Renal pelvis (tissue), 4 donors: ENCODE data around the gene CTTN. TPM values are rescaled to one million over a fixed set of nuclear protein-coding genes. Genes with fewer than 3 reads are reported as not detected.

ENCODE experiments used
- DNase-seq: peaks from one replicate; pipeline ENCODE4 v3.0.0-alpha.2; 2013
- polyA plus RNA-seq, 3 donors: library from polyadenylated mRNA; unstranded; fragments of 120-200 nt; gene quantifications; one replicate each; pipeline ENCODE4 v1.2.1, GENCODE V29; 2013; ENCODE audit not compliant: insufficient read length in 3 of 3

Gene CTTN
- polyA plus RNA-seq, 3 donors = 166 to 234 (median 223) TPM

DNA sequence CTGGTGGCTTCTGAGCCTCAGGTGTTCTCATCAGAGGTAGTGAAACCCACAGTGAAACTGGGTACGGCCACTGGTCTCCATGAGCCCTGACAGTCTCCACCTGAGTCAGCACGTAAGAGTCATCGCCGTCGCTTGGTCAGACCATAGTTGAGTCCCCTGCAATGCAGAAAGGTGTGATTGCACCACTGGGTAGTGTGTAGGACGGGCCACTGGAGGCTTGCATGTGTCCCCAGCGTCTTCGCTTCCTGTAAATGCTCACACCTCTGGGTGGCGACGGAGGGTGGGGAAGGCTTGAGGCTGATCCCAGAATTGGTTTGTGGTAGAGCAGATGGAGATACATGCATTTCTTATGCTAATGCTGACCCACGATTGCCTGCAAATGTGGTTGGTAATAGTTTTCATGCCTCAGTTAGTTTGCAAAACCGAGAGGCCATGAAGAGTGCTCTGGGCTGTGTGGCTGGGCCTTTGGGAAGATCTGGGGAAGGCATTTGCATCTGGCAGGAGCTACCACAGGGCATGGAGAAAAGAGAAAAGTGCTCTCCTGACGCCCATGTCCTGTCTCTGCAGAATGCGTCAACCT, 26.5 kb downstream of the CTTN start:
- no peak for DNase-seq

DNA sequence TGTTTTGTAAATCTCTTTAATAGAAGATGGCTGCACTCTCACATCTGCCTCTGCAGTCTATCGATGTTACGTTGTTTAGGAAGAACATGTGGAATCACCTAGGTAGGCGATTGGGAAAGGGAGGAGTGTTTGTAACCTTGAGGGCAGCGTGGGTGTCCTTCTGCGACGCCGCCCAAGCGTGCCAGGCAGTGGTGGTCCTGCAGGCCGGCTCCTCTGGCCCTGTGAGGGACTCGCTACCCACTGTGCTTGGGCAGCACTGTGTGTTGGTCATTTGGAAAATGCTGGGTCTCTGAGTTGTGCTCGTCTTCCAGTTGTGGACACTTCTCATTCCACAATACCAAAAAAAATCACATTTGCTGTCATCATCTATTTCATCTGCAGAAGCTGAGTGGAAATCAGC, 29.1 kb downstream of the CTTN start:
- DNase-seq = no peak

DNA sequence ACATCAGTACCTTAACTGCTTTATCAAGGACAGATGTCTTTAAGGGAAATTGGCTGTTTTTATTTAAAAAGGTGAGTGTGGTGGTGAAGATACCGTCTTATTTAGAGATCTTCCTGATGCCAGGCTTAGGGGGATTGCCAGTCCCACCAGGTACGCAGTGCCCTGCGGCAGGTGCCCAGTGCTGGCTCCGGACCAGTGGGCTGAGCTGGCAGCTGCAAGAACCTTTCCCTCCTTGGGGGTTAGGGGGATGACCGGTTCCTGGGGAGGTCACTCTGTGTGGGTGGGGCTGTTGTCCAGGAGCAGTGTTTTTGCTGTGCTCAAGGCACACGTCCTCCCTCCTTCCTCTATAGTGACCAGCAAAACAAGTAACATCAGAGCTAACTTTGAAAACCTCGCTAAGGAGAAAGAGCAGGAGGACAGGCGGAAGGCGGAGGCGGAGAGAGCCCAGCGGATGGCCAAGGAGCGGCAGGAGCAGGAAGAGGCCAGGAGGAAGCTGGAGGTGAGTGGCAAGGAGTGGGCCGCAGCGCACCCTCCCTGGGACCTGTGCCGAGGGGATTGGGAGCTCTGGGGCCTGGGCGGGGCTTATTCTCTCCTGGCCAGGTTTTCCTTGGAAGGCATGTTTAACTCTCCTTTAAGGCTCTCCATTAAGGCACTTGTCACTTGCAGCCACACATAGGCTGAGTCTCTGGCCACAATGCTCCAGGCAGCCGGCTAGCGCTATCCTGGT, 30.5 kb downstream of the CTTN start:
- no peak for DNase-seq

DNA sequence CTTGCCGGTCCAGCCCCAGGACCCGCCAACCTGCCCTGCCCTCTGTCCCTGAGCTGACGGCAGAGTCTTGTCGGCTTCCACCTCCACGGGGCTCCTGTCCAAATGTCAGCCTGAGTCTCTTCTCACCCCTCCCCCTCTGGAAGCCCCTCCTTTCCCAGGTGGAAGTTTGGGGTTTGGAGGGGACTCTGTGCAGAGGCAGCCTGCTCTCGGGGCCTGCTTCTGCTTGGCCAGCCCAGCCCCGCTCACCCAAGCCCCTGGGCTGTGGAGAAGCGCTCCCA, 31.0 kb downstream of the CTTN start:
- DNase-seq = no peak

DNA sequence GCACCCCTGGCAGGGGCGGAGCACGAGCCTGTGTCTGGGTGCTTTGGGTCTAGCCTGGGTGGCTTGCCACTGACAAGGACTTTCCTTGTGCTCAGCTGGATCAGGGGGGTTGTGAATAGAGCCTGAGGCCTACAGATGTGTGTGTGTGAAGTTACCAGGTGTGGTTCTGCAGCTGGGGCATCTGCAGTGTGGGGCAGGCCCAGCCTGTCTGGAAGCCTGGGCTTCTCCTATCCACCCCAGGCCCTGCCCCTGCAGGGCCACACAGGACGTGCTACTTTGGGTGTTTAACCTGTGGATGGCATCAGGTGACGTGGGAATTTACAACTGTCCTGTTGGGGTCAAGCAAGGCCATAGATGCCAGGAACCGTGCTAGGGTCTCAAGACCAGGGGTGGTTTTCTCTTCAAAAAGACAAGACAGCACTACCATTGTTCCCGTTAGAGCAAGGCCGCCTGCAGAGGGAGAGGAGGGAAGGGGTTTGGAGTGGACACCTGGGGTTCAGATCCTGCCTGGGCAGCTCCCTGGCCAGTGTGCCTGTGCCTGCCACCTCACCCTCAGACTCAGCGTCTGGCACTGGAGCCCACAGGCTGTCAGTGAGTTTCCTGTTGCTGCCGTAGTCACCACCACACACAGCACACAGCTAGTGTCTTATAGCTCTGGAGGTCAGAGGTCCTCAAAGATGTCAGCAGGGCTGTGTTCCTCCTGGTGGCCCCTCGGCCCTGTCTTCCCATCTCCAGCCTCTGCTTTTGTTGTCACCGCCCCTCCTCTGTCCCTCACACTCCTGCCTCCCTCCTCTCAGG, 31.6 kb downstream of the CTTN start:
- DNase-seq = no peak

DNA sequence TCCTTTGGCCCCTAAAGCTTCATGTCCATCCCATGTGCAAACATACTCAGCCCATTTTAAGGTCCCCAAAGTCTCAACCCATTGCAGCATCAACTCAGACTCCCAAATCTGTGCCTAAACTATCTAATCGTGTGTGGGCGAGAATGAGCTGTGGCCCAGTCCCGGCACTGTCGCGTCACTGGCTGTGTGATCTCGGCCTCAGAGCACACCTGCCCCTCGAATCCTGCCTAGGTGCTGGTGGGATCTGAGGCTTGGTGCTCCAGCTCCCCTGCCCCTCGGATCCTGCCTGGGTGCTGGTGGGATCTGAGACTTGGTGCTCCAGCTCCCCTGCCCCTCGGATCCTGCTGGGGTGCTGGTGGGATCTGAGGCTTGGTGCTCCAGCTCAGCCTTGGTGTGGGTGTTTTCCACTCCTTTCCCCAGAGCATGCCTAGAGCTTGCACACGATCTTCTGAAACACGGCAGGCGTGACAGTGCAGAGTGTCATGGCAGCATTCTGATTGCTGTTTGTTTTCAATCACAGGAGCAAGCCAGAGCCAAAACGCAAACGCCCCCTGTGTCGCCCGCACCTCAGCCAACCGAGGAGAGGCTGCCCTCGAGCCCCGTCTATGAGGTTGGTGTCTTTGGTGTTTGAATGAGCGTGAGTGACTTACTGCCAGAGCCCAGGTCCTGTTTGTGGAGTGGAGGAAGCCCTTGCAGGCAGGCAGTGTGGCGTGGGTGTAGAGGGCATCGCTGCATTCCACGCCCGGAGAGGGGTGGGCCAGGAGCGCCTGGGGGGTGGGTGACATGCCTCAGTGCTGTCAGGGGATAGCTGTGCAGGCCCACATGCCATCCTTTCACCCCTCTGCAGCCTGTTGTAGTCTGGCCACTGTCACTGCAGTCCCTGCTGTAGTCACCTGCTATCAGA, 32.6 kb downstream of the CTTN start:
- no peak for DNase-seq

DNA sequence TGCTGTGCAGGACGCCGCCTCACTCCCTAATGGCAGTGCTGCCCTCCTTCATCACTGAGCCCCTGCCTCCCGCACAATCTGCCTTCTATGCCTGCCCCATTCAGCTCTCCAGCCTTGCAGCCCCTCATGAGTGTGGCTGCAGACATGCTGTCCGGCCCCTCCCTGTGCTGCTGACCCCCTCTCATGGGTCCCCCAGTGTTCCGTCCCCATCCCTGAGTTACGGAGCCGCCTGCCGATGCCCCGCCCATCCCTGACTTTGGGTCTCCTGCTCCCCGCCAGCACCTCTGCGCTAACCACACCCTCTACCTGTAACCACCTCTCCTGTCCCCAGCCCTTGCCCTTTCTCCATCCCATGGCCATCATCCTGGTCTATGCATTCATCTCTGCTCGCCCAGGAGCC, 33.3 kb downstream of the CTTN start:
- no peak for DNase-seq

DNA sequence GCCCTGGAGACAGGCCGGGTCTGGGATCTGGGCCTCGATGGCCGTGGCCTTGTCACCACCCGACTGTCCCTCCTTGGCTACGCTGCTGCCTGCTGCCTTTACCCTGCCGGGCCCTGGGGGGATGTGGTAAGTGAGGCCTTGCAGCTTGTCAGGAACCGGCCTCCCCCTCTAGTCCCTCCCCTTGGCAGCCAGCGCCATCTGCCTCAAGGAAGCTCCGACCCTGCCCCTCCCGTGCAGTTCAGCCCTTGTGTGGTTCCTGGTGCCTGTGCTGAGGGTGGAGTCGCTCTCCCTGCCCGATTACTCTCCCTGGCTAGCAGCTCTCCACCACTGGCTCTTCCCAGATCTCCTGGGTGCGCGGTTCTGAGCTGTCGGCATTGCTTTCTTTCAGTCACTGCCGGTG, 33.7 kb downstream of the CTTN start:
- no peak for DNase-seq

DNA sequence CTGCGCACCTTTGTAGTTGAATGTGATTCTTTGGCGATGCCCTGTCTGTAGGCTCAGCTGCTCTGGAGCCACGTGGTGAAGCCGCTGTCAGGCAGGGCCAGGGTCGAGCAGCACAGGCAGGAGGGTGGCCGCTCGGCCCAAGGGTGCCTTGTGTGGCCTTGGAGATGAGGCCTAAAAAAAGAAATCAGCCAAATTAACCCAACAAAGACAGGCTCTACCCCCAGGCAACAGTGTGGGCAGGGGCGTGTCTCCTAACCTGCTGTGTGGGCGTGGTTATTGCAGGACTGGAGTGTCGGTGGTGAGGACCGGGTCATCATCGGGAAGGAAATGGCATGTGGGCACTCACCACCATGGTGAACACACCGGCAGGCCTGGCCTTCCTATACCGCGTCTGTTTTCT, 34.3 kb downstream of the CTTN start:
- no peak for DNase-seq

DNA sequence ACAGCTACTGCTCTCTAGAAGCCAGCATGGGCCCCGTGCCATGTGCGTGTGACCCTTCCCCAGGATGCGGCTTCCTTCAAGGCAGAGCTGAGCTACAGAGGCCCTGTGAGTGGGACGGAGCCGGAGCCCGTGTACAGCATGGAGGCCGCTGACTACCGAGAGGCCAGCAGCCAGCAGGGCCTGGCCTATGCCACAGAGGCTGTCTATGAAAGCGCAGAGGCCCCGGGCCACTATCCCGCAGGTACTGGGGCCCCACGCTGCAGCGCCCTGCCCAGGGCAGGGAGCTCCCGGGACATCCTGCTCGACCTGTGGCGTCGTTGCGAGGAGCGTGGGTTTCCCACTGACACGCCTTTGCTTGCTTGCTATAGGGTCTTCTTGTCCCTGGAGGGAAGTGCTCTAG, 34.7 kb downstream of the CTTN start:
- DNase-seq = no peak

DNA sequence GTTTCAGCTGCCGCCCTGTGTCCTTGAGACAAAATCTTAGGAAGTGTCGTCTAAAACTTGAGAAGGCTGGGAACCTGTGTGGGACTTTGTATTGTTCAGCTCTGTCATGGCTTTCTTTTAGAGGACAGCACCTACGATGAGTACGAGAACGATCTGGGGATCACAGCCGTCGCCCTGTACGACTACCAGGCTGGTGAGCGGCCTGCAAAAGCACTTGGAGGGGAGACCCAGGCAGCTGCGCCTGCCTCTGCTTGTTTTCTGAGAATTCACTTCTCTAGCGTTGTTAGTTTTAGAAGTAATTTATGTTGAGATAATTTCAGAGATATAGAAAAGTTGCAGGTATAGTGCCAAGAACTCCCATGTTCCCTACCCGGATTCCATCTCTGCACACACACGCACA, 35.2 kb downstream of the CTTN start:
- DNase-seq = no peak

DNA sequence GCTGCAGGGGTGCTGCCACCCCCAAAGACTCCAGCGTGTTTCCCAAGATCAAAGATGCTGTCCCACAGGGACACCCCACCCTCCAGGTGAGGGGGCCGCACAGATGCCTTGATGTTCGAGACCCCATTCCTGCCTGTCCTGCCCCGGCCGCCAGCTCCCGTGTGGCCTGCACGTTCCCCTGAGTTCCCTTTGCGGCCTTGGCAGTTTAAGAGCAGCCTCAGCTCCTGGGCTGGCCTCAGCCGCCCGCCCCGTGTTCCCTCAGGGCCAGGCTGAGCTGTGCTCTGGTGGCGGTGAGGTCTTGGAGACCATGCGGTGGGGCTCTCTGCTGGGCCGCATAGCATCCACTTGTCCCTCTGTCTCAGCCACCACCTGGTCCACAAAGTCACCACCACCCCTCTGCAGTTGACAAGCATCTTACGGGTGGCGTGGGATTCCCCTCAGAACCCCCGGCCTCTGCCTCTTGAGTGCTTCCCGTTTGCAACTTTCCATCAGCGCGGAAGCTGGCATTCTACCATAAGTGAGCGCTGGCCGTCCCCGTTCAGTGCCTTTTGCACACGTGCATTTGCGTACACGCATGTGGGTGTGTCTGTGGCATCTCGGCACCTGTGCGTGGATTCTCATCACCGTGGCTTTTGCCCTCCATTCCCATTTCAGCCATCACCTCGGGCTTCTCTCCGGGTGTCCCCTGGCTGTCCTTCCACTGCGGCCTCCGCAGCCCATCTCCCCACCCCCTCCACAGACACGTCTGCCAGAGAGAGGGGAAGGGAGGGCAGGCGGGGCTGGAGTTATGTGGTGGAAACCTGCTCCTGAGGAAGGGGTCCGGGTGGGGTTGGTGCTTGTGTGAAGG, 35.9 kb downstream of the CTTN start:
- no peak for DNase-seq

DNA sequence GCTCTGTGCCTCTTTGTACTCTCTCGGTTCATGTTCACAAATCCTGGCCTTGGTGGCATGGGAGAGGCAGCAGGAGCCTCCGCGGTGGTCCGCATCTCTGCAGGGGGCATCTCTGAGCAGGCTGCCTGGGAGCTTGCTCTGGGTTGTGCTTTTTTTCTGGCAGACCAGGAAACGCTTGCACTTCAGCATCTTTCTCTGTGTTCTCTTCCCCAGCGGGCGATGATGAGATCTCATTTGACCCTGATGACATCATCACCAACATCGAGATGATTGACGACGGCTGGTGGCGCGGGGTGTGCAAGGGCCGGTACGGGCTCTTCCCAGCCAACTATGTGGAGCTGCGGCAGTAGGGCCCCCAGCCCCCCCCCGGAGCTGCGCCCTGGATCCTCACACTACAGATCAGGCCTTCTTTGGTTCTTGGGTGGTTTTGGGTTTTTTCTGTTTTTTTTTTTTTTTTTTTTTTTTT, 36.5 kb downstream of the CTTN start:
- no peak for DNase-seq

DNA sequence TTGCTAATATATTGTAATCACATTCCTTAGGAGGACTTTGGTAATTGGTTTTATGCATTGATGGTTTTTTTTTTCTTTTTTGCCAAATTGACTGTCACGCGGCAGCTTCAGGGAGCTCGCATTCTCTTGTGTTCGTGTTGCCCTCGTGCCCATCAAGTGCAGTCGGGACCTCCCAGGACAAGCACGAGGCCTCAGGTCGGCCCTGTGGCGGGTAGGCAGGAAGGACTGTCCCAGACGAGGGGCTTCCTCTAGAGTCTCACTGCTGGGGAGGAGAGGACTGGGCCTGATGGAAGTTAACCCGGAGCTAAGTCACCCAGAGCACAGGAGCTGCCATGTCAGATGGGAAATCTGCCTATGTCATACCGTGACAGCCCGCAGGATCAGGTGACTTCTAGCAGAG, 37.0 kb downstream of the CTTN start:
- DNase-seq = no peak

DNA sequence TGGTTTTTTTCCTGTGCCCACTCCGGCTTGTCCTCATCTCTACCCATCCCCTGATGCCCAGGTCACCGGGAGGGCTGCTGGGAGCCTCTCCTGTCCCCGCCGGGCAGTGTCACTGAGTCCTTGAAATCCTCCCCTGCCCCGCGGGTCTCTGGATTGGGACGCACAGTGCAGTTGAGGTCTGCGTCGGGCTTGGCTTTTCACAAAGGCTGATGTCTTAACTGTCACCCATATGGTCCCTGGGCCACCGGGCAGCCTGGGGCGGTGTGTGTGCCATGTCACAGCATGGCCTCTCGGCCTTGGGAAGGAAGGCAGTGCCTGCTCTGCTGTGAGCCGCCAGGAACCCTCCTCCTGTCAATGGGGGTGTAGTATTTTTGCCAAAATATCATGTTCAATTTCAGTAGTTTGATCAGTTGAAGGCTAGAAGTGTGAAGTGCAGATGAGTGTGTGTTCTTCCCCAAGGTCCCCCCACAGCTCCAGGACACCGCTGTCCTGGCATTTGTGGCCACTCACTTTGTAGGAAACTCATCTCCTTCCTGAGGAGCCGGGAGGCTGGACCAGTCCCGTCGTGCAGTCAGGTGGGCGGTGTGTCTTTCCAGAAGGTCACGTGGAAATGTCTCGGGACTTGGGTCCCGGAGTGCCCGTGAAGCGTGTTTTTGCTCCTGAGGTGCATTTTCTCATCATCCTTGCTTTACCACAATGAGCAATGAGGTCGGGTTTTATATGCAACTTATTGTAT, 37.6 kb downstream of the CTTN start:
- no peak for DNase-seq

DNA sequence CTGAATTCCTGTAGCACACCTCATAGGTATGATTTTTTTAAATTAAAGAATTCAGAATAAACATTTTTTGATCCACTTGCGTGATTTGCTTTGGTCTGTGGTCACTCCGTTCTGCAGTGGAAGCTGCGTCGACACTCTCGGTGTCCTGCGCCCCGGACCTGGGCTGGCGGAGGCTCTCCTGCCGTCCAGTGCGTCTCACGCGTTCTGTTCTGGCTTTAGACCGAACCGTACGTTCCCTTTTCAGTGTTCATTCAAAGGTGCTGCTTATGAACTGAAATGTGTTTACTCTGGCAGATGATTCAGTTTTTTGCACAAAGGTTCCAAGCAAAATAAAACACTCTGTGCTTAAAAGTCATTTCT, 38.2 kb downstream of the CTTN start:
- no peak for DNase-seq

DNA sequence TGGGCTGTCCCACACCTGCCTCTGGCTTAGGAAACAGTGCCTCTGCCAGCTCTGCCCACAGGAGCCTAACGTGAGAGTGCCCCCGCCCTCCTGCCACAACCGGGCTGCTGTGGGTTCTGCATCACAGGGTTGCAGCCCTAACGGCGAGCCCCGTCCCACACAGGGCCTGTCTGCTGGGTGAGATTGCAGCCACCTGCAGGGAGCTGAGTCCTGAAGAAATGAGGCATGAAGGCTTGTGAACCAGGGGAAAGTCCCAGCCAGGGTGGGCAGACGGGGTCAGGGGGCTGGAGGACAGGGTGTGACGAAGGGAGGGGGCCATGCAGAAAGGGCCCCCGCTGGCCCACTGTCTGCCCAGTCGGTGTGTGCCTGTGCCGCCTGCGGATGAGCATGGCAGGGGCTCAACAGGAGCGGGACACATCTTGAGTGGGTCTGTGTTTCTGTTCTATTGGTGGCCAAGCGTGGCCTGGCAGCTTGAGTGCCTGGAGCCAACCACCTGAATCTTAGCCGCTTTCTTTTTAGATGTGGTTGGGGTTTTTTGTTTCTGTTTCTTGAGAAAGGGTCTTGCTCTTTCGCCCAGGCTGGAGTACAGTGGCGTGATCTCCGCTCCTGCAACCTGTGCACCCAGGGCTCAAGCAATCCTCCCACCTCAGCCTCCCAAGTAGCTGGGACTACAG, 38.9 kb downstream of the CTTN start:
- no peak for DNase-seq

DNA sequence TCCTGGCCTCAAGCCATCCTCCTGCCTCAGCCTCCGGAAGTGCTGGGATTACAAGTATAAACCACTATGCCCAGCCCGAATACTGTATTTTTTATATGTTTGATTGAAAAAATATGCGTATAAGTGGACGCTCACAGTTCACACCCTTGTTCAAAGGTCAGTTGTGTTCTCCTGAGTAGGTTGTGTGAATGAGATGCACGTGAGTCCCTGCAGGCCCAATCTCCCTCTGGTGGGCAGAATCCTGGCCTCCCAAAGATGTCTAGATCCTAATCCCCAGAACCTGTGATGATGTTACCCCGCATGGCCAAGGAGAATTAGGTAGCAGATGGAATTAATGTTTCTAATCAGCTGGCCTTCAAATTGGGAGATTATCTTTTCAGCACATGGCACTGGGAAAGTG, 41.9 kb downstream of the CTTN start:
- no peak for DNase-seq

DNA sequence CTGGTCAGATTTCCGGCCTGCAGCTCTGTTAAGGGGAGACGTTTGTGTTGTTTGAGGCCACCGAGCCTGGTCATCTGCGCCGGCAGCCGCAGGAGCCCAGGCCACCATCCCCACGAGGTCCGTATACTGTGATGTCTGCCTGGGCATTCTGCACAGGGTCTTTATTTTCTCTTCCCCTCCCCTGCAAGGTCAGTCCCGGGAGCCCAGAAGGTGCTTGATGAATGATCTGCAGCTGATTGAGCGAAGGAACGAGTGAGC, 45.4 kb downstream of the CTTN start:
- DNase-seq = no peak

DNA sequence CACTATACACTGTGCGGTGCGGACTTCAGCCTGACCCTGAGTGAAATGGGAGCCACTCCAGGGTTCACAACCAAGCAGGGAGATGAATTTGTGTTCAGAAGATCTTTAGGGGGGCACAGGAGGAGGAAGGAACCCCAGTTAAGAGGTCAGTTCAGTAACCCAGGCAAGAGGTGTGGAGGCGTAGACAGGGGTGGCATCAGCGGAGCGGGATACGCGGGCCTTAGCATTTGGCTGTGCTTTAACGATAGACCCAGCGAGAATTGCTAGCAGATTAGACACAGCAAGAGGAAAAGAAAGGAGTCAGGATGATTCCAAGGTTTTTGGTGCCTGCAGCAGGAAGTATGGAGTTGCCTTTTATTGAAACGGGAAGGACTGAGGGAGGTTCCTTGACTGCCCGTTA, 46.8 kb downstream of the CTTN start:
- no peak for DNase-seq

DNA sequence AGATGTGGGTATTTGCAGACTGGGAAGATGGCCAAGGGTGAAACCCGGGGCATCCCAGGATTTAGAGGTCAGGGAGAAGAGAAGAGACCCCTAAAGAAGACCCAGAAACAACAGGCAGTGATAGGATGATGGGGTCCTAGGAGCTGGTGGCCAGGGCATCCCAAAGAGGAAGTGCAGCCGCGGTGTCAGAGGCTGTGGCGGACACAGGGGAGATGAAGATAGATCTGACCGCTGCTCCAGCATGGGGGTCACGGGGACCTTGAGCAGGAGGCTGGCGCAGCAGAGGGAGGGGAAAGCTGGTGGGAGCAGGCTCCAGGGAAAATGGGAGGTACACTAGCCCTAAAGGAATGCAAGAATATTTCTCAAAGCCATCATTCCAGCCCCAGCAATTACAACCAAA, 47.3 kb downstream of the CTTN start:
- no peak for DNase-seq
